HL-60 (cell line): ENCODE data around the gene BBS2.

Experiments used
- DNase-seq, 2 experiments: peaks; one replicate each; pipeline ENCODE4 v3.0.0-alpha.2; 2010 to 2020; ENCODE audit warnings: low read depth in 1 of 2, low spot score in 1 of 2
- H3K27ac ChIP-seq: fragments of 250-450 bp; sonication (Bioruptor Pico); replicated peaks from 2 replicates; pipeline ENCODE4 v1.5.1; 2020; ENCODE audit warnings: mild to moderate bottlenecking, moderate library complexity
- H3K27me3 ChIP-seq: fragments of 250-450 bp; sonication (Bioruptor Pico); 2 replicates; pipeline ENCODE4 v1.5.1; 2021; ENCODE audit warnings: mild to moderate bottlenecking, moderate library complexity; ENCODE audit not compliant: insufficient read depth, poor library complexity, severe bottlenecking
- H3K4me3 ChIP-seq: replicated peaks from 2 replicates; pipeline ENCODE4 v1.5.1; 2011; ENCODE audit warnings: mild to moderate bottlenecking, control low read depth, low read length; ENCODE audit not compliant: insufficient read depth
- CTCF ChIP-seq: IDR thresholded peaks from one replicate; pipeline ENCODE4 v1.5.1; 2011; ENCODE audit warnings: low read length, control low read depth, inconsistent platforms; ENCODE audit not compliant: insufficient read depth
- GABPA ChIP-seq: IDR thresholded peaks from 2 replicates; pipeline ENCODE4 v1.6.1; 2012; ENCODE audit warnings: low read depth
- POLR2AphosphoS5 ChIP-seq: IDR thresholded peaks from 2 replicates; pipeline ENCODE4 v1.6.1; 2012; ENCODE audit warnings: low read depth
- SPI1 ChIP-seq: IDR thresholded peaks from 2 replicates; pipeline ENCODE4 v1.6.1; 2012; ENCODE audit warnings: low read depth, mild to moderate bottlenecking, borderline replicate concordance
- TF ChIP-seq, protein P1 (sequence below): IDR thresholded peaks from 2 replicates; pipeline ENCODE4 v1.6.1; 2012; ENCODE audit warnings: low read depth; ENCODE audit not compliant: insufficient replicate concordance

Gene BBS2

GRCh38 chr16:56532714-56533113 is 12.9 kb upstream of the BBS2 start:
- Histone ChIP-seq H3K27me3 (peaks cover 12% of the 10 kb centered on the region), H3K27ac (no peak overlapping the region), H3K4me3 (no peak overlapping the region)
- no peak for DNase-seq
- TF ChIP-seq GABPA (no peak), POLR2AphosphoS5 (no peak), SPI1 (no peak)
- TF ChIP-seq, protein P1, sequence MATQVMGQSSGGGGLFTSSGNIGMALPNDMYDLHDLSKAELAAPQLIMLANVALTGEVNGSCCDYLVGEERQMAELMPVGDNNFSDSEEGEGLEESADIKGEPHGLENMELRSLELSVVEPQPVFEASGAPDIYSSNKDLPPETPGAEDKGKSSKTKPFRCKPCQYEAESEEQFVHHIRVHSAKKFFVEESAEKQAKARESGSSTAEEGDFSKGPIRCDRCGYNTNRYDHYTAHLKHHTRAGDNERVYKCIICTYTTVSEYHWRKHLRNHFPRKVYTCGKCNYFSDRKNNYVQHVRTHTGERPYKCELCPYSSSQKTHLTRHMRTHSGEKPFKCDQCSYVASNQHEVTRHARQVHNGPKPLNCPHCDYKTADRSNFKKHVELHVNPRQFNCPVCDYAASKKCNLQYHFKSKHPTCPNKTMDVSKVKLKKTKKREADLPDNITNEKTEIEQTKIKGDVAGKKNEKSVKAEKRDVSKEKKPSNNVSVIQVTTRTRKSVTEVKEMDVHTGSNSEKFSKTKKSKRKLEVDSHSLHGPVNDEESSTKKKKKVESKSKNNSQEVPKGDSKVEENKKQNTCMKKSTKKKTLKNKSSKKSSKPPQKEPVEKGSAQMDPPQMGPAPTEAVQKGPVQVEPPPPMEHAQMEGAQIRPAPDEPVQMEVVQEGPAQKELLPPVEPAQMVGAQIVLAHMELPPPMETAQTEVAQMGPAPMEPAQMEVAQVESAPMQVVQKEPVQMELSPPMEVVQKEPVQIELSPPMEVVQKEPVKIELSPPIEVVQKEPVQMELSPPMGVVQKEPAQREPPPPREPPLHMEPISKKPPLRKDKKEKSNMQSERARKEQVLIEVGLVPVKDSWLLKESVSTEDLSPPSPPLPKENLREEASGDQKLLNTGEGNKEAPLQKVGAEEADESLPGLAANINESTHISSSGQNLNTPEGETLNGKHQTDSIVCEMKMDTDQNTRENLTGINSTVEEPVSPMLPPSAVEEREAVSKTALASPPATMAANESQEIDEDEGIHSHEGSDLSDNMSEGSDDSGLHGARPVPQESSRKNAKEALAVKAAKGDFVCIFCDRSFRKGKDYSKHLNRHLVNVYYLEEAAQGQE: no peak

DNA sequence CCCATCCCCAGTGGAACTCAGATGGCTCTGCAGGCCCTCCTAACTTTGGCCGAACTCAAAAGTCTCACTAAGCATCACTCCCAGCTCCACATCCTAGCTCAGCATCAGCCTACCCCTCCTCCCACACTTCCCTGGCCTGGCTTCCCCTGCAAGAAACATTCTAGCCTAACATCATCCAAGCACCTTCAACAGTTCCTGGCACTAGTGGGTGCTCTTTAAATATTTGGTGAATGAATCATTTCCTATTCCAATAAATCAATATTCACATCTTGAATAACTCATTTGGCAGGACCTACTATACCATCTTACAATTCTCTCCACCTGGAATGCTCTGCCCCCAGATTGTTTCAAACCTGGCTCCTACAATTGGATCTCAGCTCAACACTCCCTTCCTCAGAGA is 11.0 kb upstream of the BBS2 start:
- H3K27me3 ChIP-seq: peaks cover 12% of the 10 kb centered on the region
- no peak overlapping the region for H3K27ac ChIP-seq
- no peak for DNase-seq
- no peak overlapping the region for H3K4me3 ChIP-seq
- TF ChIP-seq CTCF: no peak
- TF ChIP-seq GABPA: no peak
- no peak for TF ChIP-seq SPI1
- no peak for TF ChIP-seq POLR2AphosphoS5
- TF ChIP-seq, protein P1: no peak

DNA sequence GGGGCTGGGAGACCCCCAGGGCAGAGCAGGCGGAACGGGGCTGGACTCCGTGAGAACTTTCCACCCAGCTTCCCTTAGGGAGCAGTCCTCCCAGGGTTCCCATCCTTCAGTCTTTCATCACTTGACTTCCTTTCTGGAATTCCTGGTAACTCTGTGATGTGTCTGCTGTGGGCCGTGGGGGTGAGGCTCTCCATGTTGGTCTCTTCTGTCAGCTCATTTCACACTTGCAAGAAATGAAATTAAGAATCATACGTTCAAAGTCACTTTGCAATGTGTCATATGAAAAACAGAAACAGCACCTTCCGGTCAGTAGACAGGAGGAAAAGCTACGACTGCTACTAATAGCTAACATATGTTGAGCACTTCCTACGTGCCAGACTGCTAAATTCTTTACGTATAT is 5.4 kb upstream of the BBS2 start:
- TF ChIP-seq GABPA (no peak), POLR2AphosphoS5 (no peak), SPI1 (no peak), CTCF (no peak)
- TF ChIP-seq, protein P1: no peak
- peaks cover 8% of the 10 kb centered on the region for H3K27me3 ChIP-seq
- no peak for DNase-seq
- no peak overlapping the region for H3K4me3 ChIP-seq
- H3K27ac ChIP-seq: no peak overlapping the region

- Histone ChIP-seq H3K27ac (peak overlapping the region; percentile 58), H3K4me3 (peak overlapping the region; percentile 99), H3K27me3 (no peaks in the 10 kb centered on the region)
- TF ChIP-seq SPI1 (no peak), GABPA (no peak), POLR2AphosphoS5 (no peak), CTCF (no peak)
- TF ChIP-seq, protein P1: no peak
- no peak for DNase-seq
Observed at GRCh38 chr16:56520251-56520577, 390 bp upstream of the BBS2 start.
